ENCODE results near the gene WNT9B.

Gene WNT9B

DNA sequence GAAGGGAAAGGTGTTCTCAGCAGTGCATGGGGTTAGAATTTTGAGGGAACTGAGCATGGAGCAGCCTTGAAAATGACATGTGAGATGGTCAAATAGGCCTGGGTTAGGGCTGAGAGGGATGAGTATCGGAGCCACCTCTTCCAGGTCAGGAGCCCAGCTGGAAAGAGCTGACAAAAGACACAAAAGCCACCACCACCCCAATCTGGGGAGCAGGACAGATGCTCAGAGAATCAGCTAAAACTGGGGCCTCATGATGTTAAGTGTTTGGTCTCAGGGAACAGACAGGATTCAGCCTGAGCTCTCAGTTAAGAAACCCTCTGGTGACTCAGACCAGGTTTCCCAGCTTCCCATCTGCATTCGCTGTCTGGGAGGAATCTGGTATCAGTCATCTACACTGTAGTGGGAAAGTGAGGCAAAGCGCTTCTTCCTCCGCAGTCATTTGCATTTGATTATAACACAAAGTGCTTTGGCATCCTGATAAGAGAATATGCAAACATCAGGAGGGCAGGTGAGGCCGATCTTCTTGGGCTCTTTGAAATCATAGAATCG, 2.6 kb downstream of the WNT9B start:
- in situ Hi-C loops (cut with MboI; ENCODE audit: low sequenced_read_pairs), result no loop called here

DNA sequence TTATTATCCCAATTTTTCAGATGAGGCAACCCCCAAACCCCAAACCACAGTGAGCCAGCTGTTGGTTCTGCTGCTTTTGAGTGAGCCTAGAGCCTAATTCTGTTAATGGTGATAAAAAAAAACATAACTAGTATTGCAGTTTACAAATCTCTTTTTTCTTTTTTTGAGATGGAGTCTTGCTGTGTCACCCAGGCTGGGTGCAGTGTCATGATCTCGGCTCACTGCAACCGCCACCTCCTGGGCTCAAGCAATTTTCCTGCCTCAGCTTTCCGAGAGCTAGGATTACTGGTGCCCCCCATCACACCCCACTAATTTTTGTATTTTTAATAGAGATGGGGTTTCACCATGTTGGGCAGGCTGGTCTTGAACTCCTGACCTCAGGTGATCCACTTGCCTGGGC, 3.1 kb downstream of the WNT9B start:
- in situ Hi-C loops (cut with MboI; ENCODE audit: low sequenced_read_pairs), result no loop called here

DNA sequence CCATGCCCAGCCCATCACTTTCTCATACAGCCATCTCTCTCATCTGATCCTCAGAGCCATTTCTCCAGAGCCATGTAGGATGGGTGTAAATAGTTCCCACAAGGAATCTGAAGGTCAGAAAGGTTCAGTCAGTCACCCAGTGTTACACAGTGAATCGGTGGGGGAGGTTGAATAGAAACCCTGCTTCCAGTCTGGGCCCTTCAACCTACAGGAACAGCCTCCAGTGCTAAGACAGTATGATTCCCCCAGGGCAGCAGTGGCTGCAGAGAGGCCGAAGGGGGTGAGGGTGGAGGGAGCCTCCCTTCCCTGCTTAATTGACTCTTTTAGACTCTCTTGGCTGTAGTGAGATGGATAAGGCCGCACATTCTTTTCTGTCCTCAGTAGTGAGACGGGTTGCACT, 3.6 kb downstream of the WNT9B start:
- in situ Hi-C loops (cut with MboI; ENCODE audit: low sequenced_read_pairs), result no loop called here

DNA sequence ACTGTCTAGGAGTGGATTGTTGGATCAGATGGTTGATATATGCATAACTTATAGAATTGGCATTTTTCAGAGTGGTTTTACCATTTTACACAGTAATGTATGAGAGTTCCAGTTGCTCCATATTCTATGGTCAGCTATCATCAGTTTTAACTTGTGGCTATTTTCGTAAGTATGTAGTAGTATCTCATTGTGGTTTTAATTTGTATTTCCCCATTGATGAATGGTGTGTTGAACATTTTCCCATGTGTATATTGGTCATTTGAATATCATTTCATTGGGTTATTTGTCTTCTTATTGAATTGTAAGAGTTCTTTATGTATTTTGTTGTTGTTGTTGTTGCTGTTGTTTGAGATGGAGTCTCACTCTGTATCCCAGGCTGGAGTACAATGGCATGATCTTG, 6.2 kb downstream of the WNT9B start:
- in situ Hi-C loops (cut with MboI; ENCODE audit: low sequenced_read_pairs), result no loop called here

DNA sequence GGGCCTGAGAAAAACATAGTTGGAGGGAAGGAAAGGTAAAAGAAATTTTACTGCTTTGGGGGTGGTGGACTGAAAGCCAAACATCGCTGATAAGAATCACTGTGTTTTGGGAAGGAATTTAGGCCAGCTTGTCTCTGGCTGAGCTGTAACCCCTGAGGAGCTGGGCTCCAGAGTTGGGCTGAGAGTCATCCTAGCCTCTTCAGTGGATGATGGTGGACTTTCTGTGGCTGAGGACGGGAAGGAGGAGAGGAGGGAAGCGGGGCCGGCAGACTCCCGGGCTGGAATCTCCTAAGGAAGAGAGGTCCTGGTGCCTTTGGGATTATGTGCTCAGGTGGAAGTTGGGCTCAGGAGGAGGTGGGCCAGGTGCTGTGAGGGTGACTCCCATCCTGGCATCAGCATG, 8.6 kb downstream of the WNT9B start:
- in situ Hi-C loops (cut with MboI; ENCODE audit: low sequenced_read_pairs), result no loop called here

- in situ Hi-C loops (cut with MboI; ENCODE audit: low sequenced_read_pairs), result no loop called here
Observed at GRCh38 chr17:46862949-46863348, 11.6 kb downstream of the WNT9B start.

- in situ Hi-C loops (cut with MboI; ENCODE audit: low sequenced_read_pairs), result no loop called here
Observed at GRCh38 chr17:46863383-46864121, 12.2 kb downstream of the WNT9B start.

GRCh38 chr17:46865100-46865499, 13.7 kb downstream of the WNT9B start:
- in situ Hi-C loops (cut with MboI; ENCODE audit: low sequenced_read_pairs), result no loop called here

DNA sequence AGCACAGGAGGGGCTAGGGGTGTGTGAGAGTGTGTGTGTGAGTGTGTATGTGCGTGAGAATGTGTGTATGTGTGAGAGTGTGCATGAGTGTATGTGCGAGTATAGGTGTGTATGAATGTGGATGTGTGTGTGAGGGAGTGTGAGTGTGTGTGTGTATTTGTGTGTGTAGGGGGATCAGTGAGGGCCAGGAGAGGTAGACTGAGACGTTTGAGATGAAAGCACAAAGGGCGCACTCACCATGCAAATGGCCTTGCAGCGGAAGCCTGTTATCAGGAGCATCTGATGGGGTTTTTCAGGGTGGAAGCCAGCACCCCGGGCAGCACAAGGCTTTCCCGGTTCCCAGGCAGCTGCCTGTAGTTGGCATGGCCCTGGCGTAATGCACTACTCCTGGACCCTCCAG, 14.9 kb downstream of the WNT9B start:
- in situ Hi-C loops (cut with MboI; ENCODE audit: low sequenced_read_pairs), result no loop called here

DNA sequence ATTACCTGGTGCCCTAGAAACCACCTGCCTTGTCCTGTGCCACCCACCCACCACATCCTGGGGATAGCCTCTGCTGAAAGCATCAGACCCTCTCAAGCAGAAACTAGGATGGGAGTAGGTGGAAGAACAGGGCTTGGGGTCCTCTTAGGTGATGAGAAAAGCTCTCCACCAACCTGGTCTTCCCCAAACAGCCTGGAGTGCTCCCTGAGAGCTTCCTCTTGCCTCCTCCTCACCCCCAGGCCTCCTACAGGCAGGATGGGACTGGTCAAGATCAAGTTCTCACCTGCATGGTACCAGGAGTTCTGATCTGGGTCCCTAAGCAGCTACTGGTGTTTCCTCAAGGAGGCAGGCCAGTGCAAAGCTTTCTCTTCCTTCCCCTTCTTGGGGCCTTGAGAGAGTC, 15.4 kb downstream of the WNT9B start:
- in situ Hi-C loops (cut with MboI; ENCODE audit: low sequenced_read_pairs), result no loop called here

DNA sequence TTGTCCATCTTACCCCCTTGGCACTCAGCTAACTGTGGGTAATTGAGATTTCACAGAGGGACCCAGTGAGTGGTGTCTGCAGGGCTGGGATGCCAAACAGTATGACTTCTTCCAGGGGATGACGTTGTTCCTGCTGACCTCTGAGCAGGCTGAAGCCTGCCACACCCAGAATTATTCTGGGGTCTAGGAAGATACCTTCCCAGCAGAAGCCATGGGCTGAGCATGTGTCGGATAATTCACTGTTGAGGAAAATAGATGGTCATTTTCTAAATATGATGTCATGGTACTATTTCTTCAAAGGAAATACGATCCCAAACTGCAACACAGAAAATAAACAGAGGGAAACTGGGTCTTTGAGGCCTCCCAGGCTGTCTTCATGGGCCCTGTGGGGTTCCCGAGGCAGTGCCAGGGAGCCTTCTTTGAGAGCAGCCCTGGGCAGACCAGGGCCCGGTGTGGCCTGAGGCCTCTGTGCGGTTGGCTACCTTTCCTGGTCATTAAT, 17.4 kb downstream of the WNT9B start:
- in situ Hi-C loops (cut with MboI; ENCODE audit: low sequenced_read_pairs), result no loop called here

DNA sequence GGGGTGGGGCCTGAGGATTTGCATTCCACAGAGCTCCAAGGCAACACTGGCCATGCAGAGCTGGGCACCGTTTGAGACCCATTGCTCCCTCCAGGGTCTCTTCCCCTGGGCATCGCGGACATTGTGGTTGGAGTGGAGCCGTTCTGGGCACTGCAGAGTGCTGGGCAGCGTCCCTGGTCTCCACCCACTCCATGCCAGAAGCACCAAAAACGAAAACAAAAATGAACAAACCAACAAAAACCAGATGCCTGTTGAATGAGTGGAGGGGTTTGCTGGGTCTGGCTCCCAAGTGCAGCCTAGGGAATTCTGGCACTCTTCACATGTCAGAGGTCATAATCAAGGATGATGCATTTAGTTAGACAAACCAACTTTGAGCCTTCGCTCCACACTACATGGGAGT, 17.9 kb downstream of the WNT9B start:
- in situ Hi-C loops (cut with MboI; ENCODE audit: low sequenced_read_pairs), result no loop called here

- in situ Hi-C loops (cut with MboI; ENCODE audit: low sequenced_read_pairs), result no loop called here
Observed at GRCh38 chr17:46869975-46870803, 18.8 kb downstream of the WNT9B start.

DNA sequence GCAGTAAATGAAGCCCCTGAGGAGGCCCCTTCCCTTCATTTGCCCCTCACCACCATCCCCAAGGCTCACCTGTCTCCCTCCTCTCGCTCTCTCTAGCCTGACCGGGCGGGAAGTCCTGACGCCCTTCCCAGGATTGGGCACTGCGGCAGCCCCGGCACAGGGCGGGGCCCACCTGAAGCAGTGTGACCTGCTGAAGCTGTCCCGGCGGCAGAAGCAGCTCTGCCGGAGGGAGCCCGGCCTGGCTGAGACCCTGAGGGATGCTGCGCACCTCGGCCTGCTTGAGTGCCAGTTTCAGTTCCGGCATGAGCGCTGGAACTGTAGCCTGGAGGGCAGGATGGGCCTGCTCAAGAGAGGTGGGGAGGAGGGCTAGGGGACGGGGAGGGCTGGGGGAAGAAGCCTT, 21.0 kb downstream of the WNT9B start:
- in situ Hi-C loops (cut with MboI; ENCODE audit: low sequenced_read_pairs), result no loop called here

- in situ Hi-C loops (cut with MboI; ENCODE audit: low sequenced_read_pairs), result no loop called here
Observed at GRCh38 chr17:46873941-46874645, 22.7 kb downstream of the WNT9B start.

DNA sequence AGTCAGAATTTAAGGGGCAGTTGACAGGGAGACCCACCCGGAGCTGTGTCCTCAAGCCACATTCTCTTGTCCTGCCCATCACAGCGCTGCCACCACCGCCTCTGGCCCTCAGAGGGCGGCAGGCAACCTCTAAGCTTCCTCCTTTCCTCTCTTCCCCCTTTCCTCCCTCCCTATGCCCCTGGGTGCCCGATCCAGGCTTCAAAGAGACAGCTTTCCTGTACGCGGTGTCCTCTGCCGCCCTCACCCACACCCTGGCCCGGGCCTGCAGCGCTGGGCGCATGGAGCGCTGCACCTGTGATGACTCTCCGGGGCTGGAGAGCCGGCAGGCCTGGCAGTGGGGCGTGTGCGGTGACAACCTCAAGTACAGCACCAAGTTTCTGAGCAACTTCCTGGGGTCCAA, 23.5 kb downstream of the WNT9B start:
- in situ Hi-C loops (cut with MboI; ENCODE audit: low sequenced_read_pairs), result no loop called here

DNA sequence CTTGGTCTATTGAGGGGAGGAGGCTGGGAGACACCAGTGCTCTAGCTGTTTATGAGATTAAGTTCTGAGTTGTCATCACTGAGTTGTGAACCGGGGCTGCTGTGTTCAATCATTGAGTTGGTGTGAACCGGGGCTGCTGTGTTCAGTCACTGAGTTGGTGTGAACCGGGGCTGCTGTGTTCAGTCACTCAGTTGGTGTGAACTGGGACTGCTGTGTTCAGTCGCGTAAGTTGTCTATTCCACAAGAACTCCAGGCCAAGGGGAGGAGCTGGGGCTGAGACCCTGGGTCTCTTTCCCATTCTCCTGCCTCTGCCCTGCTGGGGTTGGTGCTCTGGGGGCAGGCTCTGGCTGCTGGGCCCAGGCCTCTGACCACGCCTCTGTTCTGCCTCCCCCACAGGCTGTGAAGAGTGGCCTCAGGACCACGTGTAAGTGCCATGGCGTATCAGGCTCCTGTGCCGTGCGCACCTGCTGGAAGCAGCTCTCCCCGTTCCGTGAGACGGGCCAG, 24.5 kb downstream of the WNT9B start:
- in situ Hi-C loops (cut with MboI; ENCODE audit: low sequenced_read_pairs), result no loop called here

- in situ Hi-C loops (cut with MboI; ENCODE audit: low sequenced_read_pairs), result no loop called here
Observed at GRCh38 chr17:46876353-46876887, 25.0 kb downstream of the WNT9B start.

DNA sequence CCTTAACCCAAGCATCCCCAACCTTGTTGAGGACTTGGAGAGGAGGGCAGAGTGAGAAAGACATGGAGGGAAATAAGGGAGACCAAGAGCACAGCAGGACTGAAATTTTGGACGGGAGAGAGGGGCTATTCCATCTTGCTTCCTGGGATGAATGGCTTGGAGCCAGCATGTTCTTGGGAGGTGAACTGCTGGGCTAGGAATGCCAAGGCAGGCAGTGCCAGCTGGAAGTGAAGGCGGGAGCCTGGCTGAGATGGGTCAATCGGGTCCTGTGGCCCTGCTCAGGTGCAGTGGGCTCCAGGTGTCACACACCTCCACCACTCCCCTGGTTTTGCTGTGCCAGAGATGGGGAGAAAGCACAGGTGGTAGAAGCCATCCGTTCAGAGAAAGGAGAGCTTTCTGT, 25.5 kb downstream of the WNT9B start:
- in situ Hi-C loops (cut with MboI; ENCODE audit: low sequenced_read_pairs), result no loop called here

GRCh38 chr17:46877466-46877865, 26.1 kb downstream of the WNT9B start:
- in situ Hi-C loops (cut with MboI; ENCODE audit: low sequenced_read_pairs), result no loop called here

DNA sequence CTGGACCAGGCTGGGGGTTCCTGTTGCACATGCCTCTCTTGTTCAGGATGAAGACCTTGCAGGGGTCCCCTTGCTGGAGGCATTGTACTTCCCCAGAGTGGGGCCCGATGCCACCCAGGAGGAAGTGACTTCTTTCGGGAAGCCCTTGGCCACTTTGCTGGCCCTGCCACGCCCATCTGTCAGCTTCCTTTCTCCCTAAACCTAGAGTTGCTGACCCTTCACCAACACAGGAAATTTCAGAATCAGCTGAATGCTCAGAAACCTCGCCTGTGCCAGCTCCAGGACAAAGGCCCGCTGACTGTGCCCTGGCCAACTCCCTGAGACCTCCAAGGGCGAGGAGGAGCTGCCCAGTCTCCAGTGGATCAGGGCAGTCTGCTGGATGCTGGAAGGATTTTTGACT, 26.7 kb downstream of the WNT9B start:
- in situ Hi-C loops (cut with MboI; ENCODE audit: low sequenced_read_pairs), result no loop called here
